Measurements from ENCODE around the gene DYNLRB1.

Gene DYNLRB1

GRCh38 chr20:34582221-34582620, 66.0 kb downstream of the DYNLRB1 start:
- Histone ChIP-seq H3K36me3 (ENCODE audit: control insufficient read depth in 1 of 2, insufficient read depth in 2 of 2, low read length in 2 of 2) (peaks cover 8 to 19% of the 10 kb centered on the region in 2 donors), H3K4me1 (ENCODE audit: control insufficient read depth in 1 of 2, insufficient read depth in 2 of 2, low read length in 2 of 2) (peaks cover 4 to 5% of the 10 kb centered on the region in 2 donors), H3K27ac (ENCODE audit: low read length) (no peak overlapping the region), H3K9me3 (ENCODE audit: control insufficient read depth in 1 of 2, low read length in 2 of 2) (no peaks in the 10 kb centered on the region), H3K27me3 (ENCODE audit: low read depth, low read length) (no peaks in the 10 kb centered on the region), H3K4me3 (ENCODE audit: low read depth in 1 of 2, low read length in 2 of 2) (no peak overlapping the region)

GRCh38 chr20:34582911-34583310, 66.7 kb downstream of the DYNLRB1 start:
- no peak overlapping the region for H3K4me3 ChIP-seq (ENCODE audit: low read depth in 1 of 2, low read length in 2 of 2)
- no peaks in the 10 kb centered on the region for H3K27me3 ChIP-seq (ENCODE audit: low read depth, low read length)
- peaks cover 4 to 5% of the 10 kb centered on the region in 2 donors for H3K4me1 ChIP-seq (ENCODE audit: control insufficient read depth in 1 of 2, insufficient read depth in 2 of 2, low read length in 2 of 2)
- H3K27ac ChIP-seq (ENCODE audit: low read length) = no peak overlapping the region
- peaks cover 8 to 25% of the 10 kb centered on the region in 2 donors for H3K36me3 ChIP-seq (ENCODE audit: control insufficient read depth in 1 of 2, insufficient read depth in 2 of 2, low read length in 2 of 2)
- H3K9me3 ChIP-seq (ENCODE audit: control insufficient read depth in 1 of 2, low read length in 2 of 2) = no peaks in the 10 kb centered on the region

GRCh38 chr20:34583544-34583943, 67.3 kb downstream of the DYNLRB1 start:
- no peak overlapping the region for H3K4me3 ChIP-seq (ENCODE audit: low read depth in 1 of 2, low read length in 2 of 2)
- H3K9me3 ChIP-seq (ENCODE audit: control insufficient read depth in 1 of 2, low read length in 2 of 2) = no peaks in the 10 kb centered on the region
- H3K36me3 ChIP-seq (ENCODE audit: control insufficient read depth in 1 of 2, insufficient read depth in 2 of 2, low read length in 2 of 2) = peaks cover 5 to 28% of the 10 kb centered on the region in 2 donors
- peaks cover 2 to 4% of the 10 kb centered on the region in 2 donors for H3K4me1 ChIP-seq (ENCODE audit: control insufficient read depth in 1 of 2, insufficient read depth in 2 of 2, low read length in 2 of 2)
- H3K27ac ChIP-seq (ENCODE audit: low read length) = no peak overlapping the region
- no peaks in the 10 kb centered on the region for H3K27me3 ChIP-seq (ENCODE audit: low read depth, low read length)

GRCh38 chr20:34585019-34585418, 68.8 kb downstream of the DYNLRB1 start:
- peaks cover 0 to 4% of the 10 kb centered on the region in 2 donors for H3K4me1 ChIP-seq (ENCODE audit: control insufficient read depth in 1 of 2, insufficient read depth in 2 of 2, low read length in 2 of 2)
- H3K36me3 ChIP-seq (ENCODE audit: control insufficient read depth in 1 of 2, insufficient read depth in 2 of 2, low read length in 2 of 2) = peaks cover 4 to 26% of the 10 kb centered on the region in 2 donors
- no peak overlapping the region for H3K27ac ChIP-seq (ENCODE audit: low read length)
- H3K27me3 ChIP-seq (ENCODE audit: low read depth, low read length) = no peaks in the 10 kb centered on the region
- no peak overlapping the region for H3K4me3 ChIP-seq (ENCODE audit: low read depth in 1 of 2, low read length in 2 of 2)
- H3K9me3 ChIP-seq (ENCODE audit: control insufficient read depth in 1 of 2, low read length in 2 of 2) = no peaks in the 10 kb centered on the region

- peaks cover 0 to 4% of the 10 kb centered on the region in 2 donors for H3K4me1 ChIP-seq (ENCODE audit: control insufficient read depth in 1 of 2, insufficient read depth in 2 of 2, low read length in 2 of 2)
- no peaks in the 10 kb centered on the region for H3K9me3 ChIP-seq (ENCODE audit: control insufficient read depth in 1 of 2, low read length in 2 of 2)
- peaks cover 4 to 26% of the 10 kb centered on the region in 2 donors for H3K36me3 ChIP-seq (ENCODE audit: control insufficient read depth in 1 of 2, insufficient read depth in 2 of 2, low read length in 2 of 2)
- no peak overlapping the region for H3K27ac ChIP-seq (ENCODE audit: low read length)
- H3K4me3 ChIP-seq (ENCODE audit: low read depth in 1 of 2, low read length in 2 of 2) = no peak overlapping the region
- H3K27me3 ChIP-seq (ENCODE audit: low read depth, low read length) = no peaks in the 10 kb centered on the region
Measured at GRCh38 chr20:34586488-34587163, 70.4 kb downstream of the DYNLRB1 start.

Data from muscle layer of duodenum (tissue), 2 donors.